GM12878 (cell line): ENCODE data around the gene DPAGT1. TPM values are rescaled to one million over a fixed set of nuclear protein-coding genes. Genes with fewer than 3 reads are reported as not detected.

Experiments used
- ATAC-seq: fragments of 200-7000 bp; cut with Tn5 transposase; 3 replicates; pipeline ENCODE4 v1.9.1; 2020; ENCODE audit warnings: mild to moderate bottlenecking, moderate library complexity
- BruUV-seq: library from RNA; stranded (reverse); fragments of 400-500 nt; replicated peaks from 2 replicates; lab custom pipeline; 2021; lab: Mats Ljungman, UMichigan
- CTCF ChIA-PET: fragments of 300-600 bp; sonication (Branson Sonifier 250); formaldehyde crosslinking; extraction: SDS; loops from one replicate; lab custom pipeline; 2021; ENCODE audit warnings: inconsistent platforms; lab: Yijun Ruan, JAX
- POLR2A ChIA-PET: fragments of 350-600 bp; formaldehyde crosslinking; extraction: SDS; loops from one replicate; lab custom pipeline; 2021; ENCODE audit warnings: inconsistent platforms; lab: Charles Lee
- RAD21 ChIA-PET: fragments of 300-600 bp; sonication (Branson Sonifier 250); formaldehyde crosslinking; loops from one replicate; lab custom pipeline; 2023; ENCODE audit warnings: antibody characterized with exemption; ENCODE audit not compliant: unreplicated experiment; lab: Charles Lee
- SMC1A ChIA-PET: fragments of 300-600 bp; sonication (Branson Sonifier 250); formaldehyde crosslinking; loops from one replicate; lab custom pipeline; 2023; ENCODE audit not compliant: unreplicated experiment, uncharacterized antibody; lab: Charles Lee
- DNase-seq: peaks from one replicate; pipeline ENCODE4 v3.0.0-alpha.2; 2011; ENCODE audit warnings: low read depth, low spot score
- FAIRE-seq: peaks from 3 replicates; lab custom pipeline; 2011; peaks lifted over from hg19 to GRCh38; lab: Jason Lieb, UNC
- H2AFZ ChIP-seq: 2 replicates; pipeline ENCODE4 v1.6.0; 2011; ENCODE audit warnings: low read depth, low read length, control low read depth; ENCODE audit not compliant: control insufficient read depth
- H3K27ac ChIP-seq: 2 replicates; pipeline ENCODE4 v1.5.1; 2011; ENCODE audit warnings: control low read depth; ENCODE audit not compliant: control insufficient read depth, insufficient read depth
- H3K27me3 ChIP-seq, 2 experiments: replicated peaks in 1 of 2; 2 replicates each; pipeline versions ENCODE4 v1.6.0 to v1.6.1; 2011; ENCODE audit warnings: low read length in 1 of 2; ENCODE audit not compliant: control insufficient read depth in 2 of 2, insufficient read depth in 2 of 2
- H3K36me3 ChIP-seq, 2 experiments: 2 replicates each; pipeline ENCODE4 v1.5.1; 2011; ENCODE audit warnings: low read length in 1 of 2; ENCODE audit not compliant: control insufficient read depth in 2 of 2, insufficient read depth in 2 of 2
- H3K4me1 ChIP-seq: 2 replicates; pipeline ENCODE4 v1.6.1; 2011; ENCODE audit warnings: mild to moderate bottlenecking, low read length, moderate library complexity, mixed read lengths; ENCODE audit not compliant: control insufficient read depth, insufficient read depth
- H3K4me2 ChIP-seq: 2 replicates; pipeline ENCODE4 v1.6.0; 2011; ENCODE audit warnings: control low read depth; ENCODE audit not compliant: control insufficient read depth, insufficient read depth
- H3K4me3 ChIP-seq: fragments of 200-600 bp; sonication (generic); 2 replicates; pipeline ENCODE4 v1.5.1; 2016
- H3K79me2 ChIP-seq: 2 replicates; pipeline ENCODE4 v1.6.0; 2011; ENCODE audit warnings: low read length; ENCODE audit not compliant: control insufficient read depth, insufficient read depth
- H3K9ac ChIP-seq: 2 replicates; pipeline ENCODE4 v1.8.0; 2011; ENCODE audit warnings: low read length, control low read depth, mixed read lengths; ENCODE audit not compliant: control insufficient read depth, insufficient read depth
- H3K9me3 ChIP-seq: replicated peaks from 3 replicates; pipeline ENCODE4 v1.5.1; 2011; ENCODE audit warnings: mild to moderate bottlenecking, low read length; ENCODE audit not compliant: control insufficient read depth, insufficient read depth
- H4K20me1 ChIP-seq: 2 replicates; pipeline ENCODE4 v1.6.0; 2011; ENCODE audit not compliant: control insufficient read depth, insufficient read depth
- BHLHE40 ChIP-seq, 2 experiments: fragments of 450-650 bp in 1 of 2; IDR thresholded peaks; 2 replicates each; pipeline ENCODE4 v1.6.1; 2011 to 2017; ENCODE audit warnings: low read depth in 2 of 2, borderline replicate concordance in 1 of 2, improper control_type of control experiment in 1 of 2, low read length in 1 of 2, mild to moderate bottlenecking in 1 of 2
- DPF2 ChIP-seq: fragments of 450-650 bp; IDR thresholded peaks from 2 replicates; pipeline ENCODE4 v1.6.1; 2017; ENCODE audit warnings: mild to moderate bottlenecking
- EGR1 ChIP-seq, 2 experiments: IDR thresholded peaks; 1 replicate in 1 of 2; 2 replicates in 1 of 2; pipeline ENCODE4 v1.6.1; 2011 to 2012; ENCODE audit warnings: low read depth in 2 of 2, low read length in 2 of 2, borderline replicate concordance in 1 of 2, mild to moderate bottlenecking in 1 of 2, moderate library complexity in 1 of 2
- FOXK2 ChIP-seq: fragments of 450-650 bp; IDR thresholded peaks from 2 replicates; pipeline ENCODE4 v1.6.1; 2017; ENCODE audit warnings: mild to moderate bottlenecking, moderate library complexity
- GABPA ChIP-seq: IDR thresholded peaks from 2 replicates; pipeline ENCODE4 v1.6.1; 2014; ENCODE audit warnings: antibody characterized with exemption, low read depth, mild to moderate bottlenecking, inconsistent platforms
- MYB ChIP-seq: fragments of 150-350 bp; IDR thresholded peaks from 2 replicates; pipeline ENCODE4 v1.6.1; 2014; ENCODE audit warnings: mild to moderate bottlenecking, low read depth, low read length, borderline replicate concordance
- NBN ChIP-seq: fragments of 450-650 bp; IDR thresholded peaks from 2 replicates; pipeline ENCODE4 v1.6.1; 2016
- NFIC ChIP-seq: IDR thresholded peaks from 2 replicates; pipeline ENCODE4 v1.6.1; 2012; ENCODE audit warnings: low read depth, mild to moderate bottlenecking, inconsistent platforms, low read length, moderate library complexity
- RAD21 ChIP-seq: IDR thresholded peaks from 2 replicates; pipeline ENCODE4 v1.6.1; 2011; ENCODE audit warnings: mild to moderate bottlenecking, low read depth, low read length, moderate library complexity; ENCODE audit not compliant: insufficient read depth
- RELA ChIP-seq: fragments of 450-650 bp; IDR thresholded peaks from 2 replicates; pipeline ENCODE4 v1.8.0; 2014; ENCODE audit warnings: borderline replicate concordance; ENCODE audit not compliant: partially characterized antibody
- SMAD1 ChIP-seq: fragments of 450-650 bp; IDR thresholded peaks from 2 replicates; pipeline ENCODE4 v1.6.1; 2018; ENCODE audit warnings: mild to moderate bottlenecking, low read depth; ENCODE audit not compliant: partially characterized antibody
- TCF7 ChIP-seq: IDR thresholded peaks from 2 replicates; pipeline ENCODE4 v1.6.1; 2014; ENCODE audit warnings: antibody characterized with exemption, borderline replicate concordance
- YY1 ChIP-seq: IDR thresholded peaks from 2 replicates; pipeline ENCODE4 v1.6.1; 2011; ENCODE audit warnings: low read depth, mild to moderate bottlenecking, low read length
- WGBS: methylation state at CpG from one replicate; pipeline ENCODE4 v1.1.6; 2016; ENCODE audit warnings: low lambda C conversion rate; ENCODE audit not compliant: insufficient replicate concordance, insufficient coverage; ENCODE audit errors: missing lambda C conversion rate; 5-methylcytosine and 5-hydroxymethylcytosine counted together
- in situ Hi-C: fragments of 300-500 bp; cut with MboI; formaldehyde crosslinking; loops from 9 replicates; pipeline ENCODE4 v1.14.3; 2018; ENCODE audit warnings: mixed read lengths
- intact Hi-C: fragments of 100-400 bp; cut with micrococcal nuclease; formaldehyde crosslinking; loops from one replicate; pipeline ENCODE4 v1.14.2; 2022; ENCODE audit not compliant: unreplicated experiment
- polyA plus RNA-seq, 11 experiments: library from polyadenylated mRNA; depleted of rRNA in 4 of 11; unstranded in 6 of 11; stranded (reverse) in 5 of 11; fragments of >200 nt; fragmentation: Nextera tagmentation in 4 of 11; fragmentation: Illumina TruSeq in 1 of 11; extraction: Ambion mirVana in 4 of 11; extraction: Trizol in 1 of 11; gene quantifications; 1 replicate in 1 of 11; 2 replicates in 10 of 11; pipeline versions ENCODE4 v1.2.1 to v1.2.3, GENCODE V29; 2011 to 2016; ENCODE audit warnings: inconsistent platforms in 2 of 11, missing spikeins in 2 of 11, low read depth in 1 of 11
- total RNA-seq, 4 experiments: library from RNA; depleted of rRNA in 3 of 4; stranded (reverse); fragments of >200 nt in 3 of 4; fragmentation: Illumina TruSeq in 1 of 4; extraction: Trizol in 1 of 4; gene quantifications; 2 replicates each; pipeline versions ENCODE4 v1.2.1 to v1.2.3, GENCODE V29; 2013 to 2021
- TF ChIP-seq, protein P1 (sequence below): IDR thresholded peaks from 2 replicates; pipeline ENCODE4 v1.6.1; 2012; ENCODE audit warnings: improper control_type of control experiment, low read depth, low read length; ENCODE audit not compliant: insufficient replicate concordance
- TF ChIP-seq, protein P2 (sequence below): fragments of 450-650 bp; IDR thresholded peaks from 2 replicates; pipeline ENCODE4 v1.6.1; 2018; ENCODE audit warnings: mild to moderate bottlenecking, low read depth, moderate library complexity; ENCODE audit not compliant: partially characterized antibody

Gene DPAGT1
- total and polyA plus RNA-seq, 10 of the 15 experiments (the other 5 are each of a cell fraction or from before 2014, with no cell fraction given), result 20.5 to 95.6 (median 54.3) TPM

DNA sequence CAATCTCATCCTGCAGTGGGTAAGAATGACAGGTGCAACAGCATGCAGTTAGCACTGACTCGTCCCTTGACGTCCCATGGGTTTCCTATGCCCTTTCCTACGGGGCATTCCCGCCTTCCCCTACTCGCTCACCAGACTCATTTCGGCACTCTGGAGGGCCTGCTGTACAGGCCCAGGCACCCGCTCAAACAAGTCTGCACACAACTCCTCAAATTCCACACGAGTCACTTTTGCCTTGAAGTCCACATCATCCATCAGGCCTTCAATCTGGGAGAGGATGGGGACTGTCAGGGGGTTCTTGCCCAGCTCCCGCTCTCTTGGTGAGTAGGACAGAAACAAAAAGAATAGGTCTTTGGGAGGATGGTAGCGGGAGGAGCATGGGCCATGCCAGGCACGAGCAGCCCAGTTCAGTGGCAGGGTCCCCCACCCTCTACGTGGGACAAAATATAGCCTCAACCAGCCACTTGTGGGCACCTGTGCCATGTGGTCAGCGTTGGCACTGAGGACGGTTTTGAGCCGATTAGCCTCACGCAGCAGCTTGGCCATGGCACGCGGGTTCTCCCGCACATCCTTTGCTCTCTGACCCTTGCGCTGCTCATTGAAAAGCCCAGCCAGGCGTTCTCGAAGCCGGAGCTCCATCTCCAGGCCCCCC lies 49.4 kb downstream of the DPAGT1 start:
- DNase-seq (no peak), ATAC-seq (no peak), FAIRE-seq (no peak)
- Histone ChIP-seq H3K79me2 (peaks cover 37% of the 10 kb centered on the region), H3K27ac (peak overlapping the region; percentile 71), H3K36me3 (peaks cover 39% of the 10 kb centered on the region in 2 experiments), H3K4me3 (peak overlapping the region; percentile 43; the same call in 1 of the 2 replicates), H2AFZ (peak overlapping the region; percentile 9; the same call in 1 of the 2 replicates), H4K20me1 (no peaks in the 10 kb centered on the region), H3K4me1 (peaks cover 33% of the 10 kb centered on the region), H3K9me3 (no peaks in the 10 kb centered on the region), H3K4me2 (peak overlapping the region; percentile 61), H3K27me3 (no peaks in the 10 kb centered on the region), H3K9ac (peak overlapping the region; percentile 24; the same call in 1 of the 2 replicates)
- intact Hi-C loops (no loop called here), in situ Hi-C loops (no loop called here)
- BruUV-seq, result no TSS peak
- WGBS, result 64% methylated on average over 23 of the region's 23 CpGs
- SMC1A ChIA-PET, result interaction anchor here (0.6 to 1.6 kb wide), 4 partner anchors 9 to 263 kb away, joined by 3 to 6 read pairs (median 4); partner anchors contain the start of gene VPS11
- RAD21 ChIA-PET, result interaction anchor here (0.8 to 2.8 kb wide), 5 partner anchors 14 to 269 kb away, joined by 3 to 20 read pairs (median 4); partner anchors contain the start of genes HMBS and VPS11
- CTCF ChIA-PET, result interaction anchor here (0.9 to 1.9 kb wide), 5 partner anchors 15 to 41 kb away, joined by 3 to 6 read pairs (median 4); partner anchors contain the start of genes RPS25, SLC37A4, TRAPPC4 and VPS11
- POLR2A ChIA-PET, result interaction anchor here (0.6 to 2.3 kb wide), 10 partner anchors 9 to 57 kb away, joined by 3 to 14 read pairs (median 6); partner anchors contain the start of genes HMBS, RPS25, TRAPPC4 and VPS11
- no peak for TF ChIP-seq EGR1 (IDR thresholded peaks at IDR 0.05; ENCODE audit: borderline replicate concordance in 1 of 2, low read depth in 2 of 2, low read length in 2 of 2)
- TF ChIP-seq MYB, result no peak
- no peak for TF ChIP-seq SMAD1
- TF ChIP-seq, protein P1, sequence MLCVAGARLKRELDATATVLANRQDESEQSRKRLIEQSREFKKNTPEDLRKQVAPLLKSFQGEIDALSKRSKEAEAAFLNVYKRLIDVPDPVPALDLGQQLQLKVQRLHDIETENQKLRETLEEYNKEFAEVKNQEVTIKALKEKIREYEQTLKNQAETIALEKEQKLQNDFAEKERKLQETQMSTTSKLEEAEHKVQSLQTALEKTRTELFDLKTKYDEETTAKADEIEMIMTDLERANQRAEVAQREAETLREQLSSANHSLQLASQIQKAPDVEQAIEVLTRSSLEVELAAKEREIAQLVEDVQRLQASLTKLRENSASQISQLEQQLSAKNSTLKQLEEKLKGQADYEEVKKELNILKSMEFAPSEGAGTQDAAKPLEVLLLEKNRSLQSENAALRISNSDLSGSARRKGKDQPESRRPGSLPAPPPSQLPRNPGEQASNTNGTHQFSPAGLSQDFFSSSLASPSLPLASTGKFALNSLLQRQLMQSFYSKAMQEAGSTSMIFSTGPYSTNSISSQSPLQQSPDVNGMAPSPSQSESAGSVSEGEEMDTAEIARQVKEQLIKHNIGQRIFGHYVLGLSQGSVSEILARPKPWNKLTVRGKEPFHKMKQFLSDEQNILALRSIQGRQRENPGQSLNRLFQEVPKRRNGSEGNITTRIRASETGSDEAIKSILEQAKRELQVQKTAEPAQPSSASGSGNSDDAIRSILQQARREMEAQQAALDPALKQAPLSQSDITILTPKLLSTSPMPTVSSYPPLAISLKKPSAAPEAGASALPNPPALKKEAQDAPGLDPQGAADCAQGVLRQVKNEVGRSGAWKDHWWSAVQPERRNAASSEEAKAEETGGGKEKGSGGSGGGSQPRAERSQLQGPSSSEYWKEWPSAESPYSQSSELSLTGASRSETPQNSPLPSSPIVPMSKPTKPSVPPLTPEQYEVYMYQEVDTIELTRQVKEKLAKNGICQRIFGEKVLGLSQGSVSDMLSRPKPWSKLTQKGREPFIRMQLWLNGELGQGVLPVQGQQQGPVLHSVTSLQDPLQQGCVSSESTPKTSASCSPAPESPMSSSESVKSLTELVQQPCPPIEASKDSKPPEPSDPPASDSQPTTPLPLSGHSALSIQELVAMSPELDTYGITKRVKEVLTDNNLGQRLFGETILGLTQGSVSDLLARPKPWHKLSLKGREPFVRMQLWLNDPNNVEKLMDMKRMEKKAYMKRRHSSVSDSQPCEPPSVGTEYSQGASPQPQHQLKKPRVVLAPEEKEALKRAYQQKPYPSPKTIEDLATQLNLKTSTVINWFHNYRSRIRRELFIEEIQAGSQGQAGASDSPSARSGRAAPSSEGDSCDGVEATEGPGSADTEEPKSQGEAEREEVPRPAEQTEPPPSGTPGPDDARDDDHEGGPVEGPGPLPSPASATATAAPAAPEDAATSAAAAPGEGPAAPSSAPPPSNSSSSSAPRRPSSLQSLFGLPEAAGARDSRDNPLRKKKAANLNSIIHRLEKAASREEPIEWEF, result no peak
- TF ChIP-seq DPF2, result peak; percentile 11; the same call in 1 of the 2 replicates
- TF ChIP-seq YY1, result no peak
- no peak for TF ChIP-seq TCF7
- TF ChIP-seq FOXK2, result no peak
- TF ChIP-seq RAD21, result no peak
- no peak for TF ChIP-seq GABPA
- no peak for TF ChIP-seq BHLHE40 (IDR thresholded peaks at IDR 0.05; ENCODE audit: borderline replicate concordance in 1 of 2, low read depth in 2 of 2, low read length in 1 of 2)
- no peak for TF ChIP-seq NBN
- TF ChIP-seq, protein P2, sequence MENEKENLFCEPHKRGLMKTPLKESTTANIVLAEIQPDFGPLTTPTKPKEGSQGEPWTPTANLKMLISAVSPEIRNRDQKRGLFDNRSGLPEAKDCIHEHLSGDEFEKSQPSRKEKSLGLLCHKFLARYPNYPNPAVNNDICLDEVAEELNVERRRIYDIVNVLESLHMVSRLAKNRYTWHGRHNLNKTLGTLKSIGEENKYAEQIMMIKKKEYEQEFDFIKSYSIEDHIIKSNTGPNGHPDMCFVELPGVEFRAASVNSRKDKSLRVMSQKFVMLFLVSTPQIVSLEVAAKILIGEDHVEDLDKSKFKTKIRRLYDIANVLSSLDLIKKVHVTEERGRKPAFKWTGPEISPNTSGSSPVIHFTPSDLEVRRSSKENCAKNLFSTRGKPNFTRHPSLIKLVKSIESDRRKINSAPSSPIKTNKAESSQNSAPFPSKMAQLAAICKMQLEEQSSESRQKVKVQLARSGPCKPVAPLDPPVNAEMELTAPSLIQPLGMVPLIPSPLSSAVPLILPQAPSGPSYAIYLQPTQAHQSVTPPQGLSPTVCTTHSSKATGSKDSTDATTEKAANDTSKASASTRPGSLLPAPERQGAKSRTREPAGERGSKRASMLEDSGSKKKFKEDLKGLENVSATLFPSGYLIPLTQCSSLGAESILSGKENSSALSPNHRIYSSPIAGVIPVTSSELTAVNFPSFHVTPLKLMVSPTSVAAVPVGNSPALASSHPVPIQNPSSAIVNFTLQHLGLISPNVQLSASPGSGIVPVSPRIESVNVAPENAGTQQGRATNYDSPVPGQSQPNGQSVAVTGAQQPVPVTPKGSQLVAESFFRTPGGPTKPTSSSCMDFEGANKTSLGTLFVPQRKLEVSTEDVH, result no peak
- no peak for TF ChIP-seq NFIC
- peak; percentile 2 for TF ChIP-seq RELA
